ENCODE measurements around the gene WWTR1.

- TF ChIP-seq RAD21 (conservative IDR thresholded peaks at IDR 0.05 in 1 of 2, IDR thresholded peaks at IDR 0.05 in 1 of 2) (no peak), BHLHE40 (IDR thresholded peaks at IDR 0.05; ENCODE audit: low read depth, low read length) (no peak), POLR2A (IDR thresholded peaks at IDR 0.05; ENCODE audit: low read length) (no peak), CTCF (IDR thresholded peaks at IDR 0.05) (no peak), RFX5 (IDR thresholded peaks at IDR 0.05) (no peak), CEBPB (IDR thresholded peaks at IDR 0.05) (no peak), KDM1A (IDR thresholded peaks at IDR 0.05; ENCODE audit: low read depth) (no peak), RARB (CRISPR knock-in tag; IDR thresholded peaks at IDR 0.05) (no peak), CHD2 (IDR thresholded peaks at IDR 0.05; ENCODE audit: low read length, partially characterized antibody) (no peak), HOXB13 (CRISPR knock-in tag; IDR thresholded peaks at IDR 0.05; ENCODE audit: low read depth) (no peak)
Measured at GRCh38 chr3:149481056-149481455, 176.8 kb downstream of the WWTR1 start.
